ENCODE results near the gene FOXP1. TPM values are rescaled to one million over a fixed set of nuclear protein-coding genes. Genes with fewer than 3 reads are reported as not detected.

Gene FOXP1
- total RNA-seq, 1 donor from 2014 or later: 27.3 TPM

GRCh38 chr3:71476950-71477349 is 106.6 kb downstream of the FOXP1 start:
- Histone ChIP-seq H3K4me3 (no peak overlapping the region), H4K20me1 (ENCODE audit: low read depth) (no peaks in the 10 kb centered on the region), H3K27ac (no peak overlapping the region), H3K9me3 (ENCODE audit: low read depth) (no peaks in the 10 kb centered on the region), H2AFZ (replicated peaks) (no peak overlapping the region), H3K9ac (no peak overlapping the region), H3K36me3 (no peaks in the 10 kb centered on the region), H3K79me2 (ENCODE audit: low read depth) (no peaks in the 10 kb centered on the region), H3K27me3 (no peaks in the 10 kb centered on the region), H3K4me2 (no peak overlapping the region), H3K4me1 (no peaks in the 10 kb centered on the region), H3F3A (ENCODE audit: low read depth) (no peaks in the 10 kb centered on the region)
- Mint-ChIP-seq H3K4me3 (no peak overlapping the region), H3K27ac (no peak overlapping the region), H3K27me3 (ENCODE audit: insufficient read depth, low read depth) (peaks cover 5% of the 10 kb centered on the region), H3K9me3 (peaks cover 28% of the 10 kb centered on the region), H3K4me1 (no peaks in the 10 kb centered on the region), H3K36me3 (peaks cover 26% of the 10 kb centered on the region)
- TF ChIP-seq EZH2phosphoT487 (IDR thresholded peaks at IDR 0.05): no peak
- TF ChIP-seq EZH2 (IDR thresholded peaks at IDR 0.05): no peak
- no peak for TF ChIP-seq CTCF (IDR thresholded peaks at IDR 0.05)
- no peak for DNase-seq (ENCODE audit: low spot score)

GRCh38 chr3:71469138-71469435 is 114.4 kb downstream of the FOXP1 start:
- peaks cover 7% of the 10 kb centered on the region for H3K4me1 Mint-ChIP-seq
- no peak overlapping the region for H3K4me2 ChIP-seq
- TF ChIP-seq EZH2phosphoT487 (IDR thresholded peaks at IDR 0.05) (no peak), EZH2 (IDR thresholded peaks at IDR 0.05) (no peak), CTCF (IDR thresholded peaks at IDR 0.05) (no peak)

GRCh38 chr3:71468311-71469137 is 115.0 kb downstream of the FOXP1 start:
- Mint-ChIP-seq H3K4me3 (no peak overlapping the region), H3K9me3 (peaks cover 11% of the 10 kb centered on the region), H3K36me3 (peaks cover 19% of the 10 kb centered on the region), H3K4me1 (peaks cover 7% of the 10 kb centered on the region), H3K27me3 (ENCODE audit: insufficient read depth, low read depth) (no peaks in the 10 kb centered on the region), H3K27ac (no peak overlapping the region)
- Histone ChIP-seq H3K4me3 (no peak overlapping the region), H3K27ac (no peak overlapping the region), H3K27me3 (no peaks in the 10 kb centered on the region), H3K4me1 (peaks cover 27% of the 10 kb centered on the region), H3K9me3 (ENCODE audit: low read depth) (no peaks in the 10 kb centered on the region), H3K79me2 (ENCODE audit: low read depth) (no peaks in the 10 kb centered on the region), H3K36me3 (no peaks in the 10 kb centered on the region), H2AFZ (replicated peaks) (no peak overlapping the region), H3F3A (ENCODE audit: low read depth) (no peaks in the 10 kb centered on the region), H3K4me2 (no peak overlapping the region), H4K20me1 (ENCODE audit: low read depth) (no peaks in the 10 kb centered on the region), H3K9ac (no peak overlapping the region)
- TF ChIP-seq CTCF (IDR thresholded peaks at IDR 0.05) (no peak), EZH2phosphoT487 (IDR thresholded peaks at IDR 0.05) (no peak), EZH2 (IDR thresholded peaks at IDR 0.05) (no peak)
- no peak for DNase-seq (ENCODE audit: low spot score)

More at GRCh38 chr3:71469138-71469435, 114.4 kb downstream of the FOXP1 start:
- H3K27me3 ChIP-seq: no peaks in the 10 kb centered on the region
- H3K4me3 Mint-ChIP-seq: no peak overlapping the region
- no peaks in the 10 kb centered on the region for H3K36me3 ChIP-seq
- peaks cover 17% of the 10 kb centered on the region for H3K9me3 Mint-ChIP-seq
- H3K4me3 ChIP-seq: no peak overlapping the region
- H3K9ac ChIP-seq: no peak overlapping the region
- H3K79me2 ChIP-seq (ENCODE audit: low read depth): no peaks in the 10 kb centered on the region
- no peak overlapping the region for H2AFZ ChIP-seq (replicated peaks)
- H3K27ac ChIP-seq: no peak overlapping the region
- H3K9me3 ChIP-seq (ENCODE audit: low read depth): no peaks in the 10 kb centered on the region
- DNase-seq (ENCODE audit: low spot score): no peak
- peaks cover 22% of the 10 kb centered on the region for H3K36me3 Mint-ChIP-seq
- H3F3A ChIP-seq (ENCODE audit: low read depth): no peaks in the 10 kb centered on the region
- H3K4me1 ChIP-seq: peaks cover 27% of the 10 kb centered on the region
- H4K20me1 ChIP-seq (ENCODE audit: low read depth): no peaks in the 10 kb centered on the region
- H3K27ac Mint-ChIP-seq: no peak overlapping the region
- no peaks in the 10 kb centered on the region for H3K27me3 Mint-ChIP-seq (ENCODE audit: insufficient read depth, low read depth)

Measured in neural progenitor cell (in vitro differentiated cells).